ENCODE data around the gene MFF.
"Not testable (repeated sequence)": the region's sequence is repeated elsewhere in the genome, so short reads cannot be mapped to it uniquely, and the experiment has no call there.

The MFF gene

DNA sequence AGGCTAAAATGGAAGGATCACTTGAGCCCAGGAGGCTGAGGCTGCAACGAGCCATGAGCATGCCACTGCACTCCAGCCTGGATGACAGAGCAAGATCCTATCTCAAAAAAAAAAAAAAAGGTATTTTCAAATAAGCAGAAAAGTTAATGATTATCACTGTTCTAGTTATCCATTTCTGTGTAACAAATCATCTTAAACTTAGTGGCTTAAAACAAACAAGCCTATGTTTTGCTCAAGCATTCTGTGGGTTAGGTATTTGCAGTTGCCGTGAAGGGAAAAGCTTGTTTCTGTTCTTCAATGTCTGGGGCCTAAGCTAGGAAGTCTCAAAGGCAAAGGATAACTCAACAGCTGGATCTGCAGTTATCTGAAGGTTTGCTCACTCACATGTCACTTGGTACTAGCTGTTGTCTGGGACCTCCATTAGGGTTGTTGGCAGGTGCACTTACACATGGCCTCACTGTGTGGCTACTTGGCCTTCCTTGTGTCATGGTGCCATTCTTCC lies 14.1 kb downstream of the MFF start:
- DNase-seq = no peak

DNA sequence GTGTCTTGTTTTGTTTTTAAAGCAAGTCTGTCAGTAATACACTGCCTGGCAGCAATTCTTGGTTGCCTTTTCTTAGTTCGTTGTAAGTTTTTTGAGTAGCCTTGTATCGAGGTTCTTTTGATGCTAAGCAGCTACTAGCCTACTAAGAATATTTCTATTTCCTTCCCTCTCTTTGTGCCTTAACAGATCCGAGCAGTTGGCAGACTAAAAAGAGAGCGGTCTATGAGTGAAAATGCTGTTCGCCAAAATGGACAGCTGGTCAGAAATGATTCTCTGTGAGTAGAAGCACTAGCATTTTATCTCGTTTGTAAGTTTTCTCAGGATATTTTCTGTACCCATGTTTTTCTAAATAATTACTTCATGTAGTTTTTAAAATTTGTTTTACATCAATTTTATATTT lies 15.1 kb downstream of the MFF start:
- no peak for DNase-seq

DNA sequence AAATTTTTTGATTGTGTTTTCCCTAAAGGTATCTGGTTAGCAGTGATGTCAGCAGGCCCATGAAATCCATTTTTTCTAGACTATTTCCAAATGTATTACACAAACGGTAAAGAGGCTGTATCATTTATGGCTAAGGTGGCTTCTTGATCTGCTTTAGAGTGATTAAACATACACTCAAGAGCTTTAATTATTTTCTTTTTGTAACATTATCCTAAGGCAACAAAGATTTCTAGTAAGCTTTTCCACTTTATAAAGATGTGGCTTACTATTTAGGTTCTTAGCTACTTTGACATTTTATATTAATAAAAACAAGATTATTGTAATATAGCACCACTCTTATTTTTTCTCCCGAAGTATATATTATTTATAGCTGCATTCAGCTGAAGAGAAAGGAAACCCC lies 16.5 kb downstream of the MFF start:
- no peak for DNase-seq

DNA sequence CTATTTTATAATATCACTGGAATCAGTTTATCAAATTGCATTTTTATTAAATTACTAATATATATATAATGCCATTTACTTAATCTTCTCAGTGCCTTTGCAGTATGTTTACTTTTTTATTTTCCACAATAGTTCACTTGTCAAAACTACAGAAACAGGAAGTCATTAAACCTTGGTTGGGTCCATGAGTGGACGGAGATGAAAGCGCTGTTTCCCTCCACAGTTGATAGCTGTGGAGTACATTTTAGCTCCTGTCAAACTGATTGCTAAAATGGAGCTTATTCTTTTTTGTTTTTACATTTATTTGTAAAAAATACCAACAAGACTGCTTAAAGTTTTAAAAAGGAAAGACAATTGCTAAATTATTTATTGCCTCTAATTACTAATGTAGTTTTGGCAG lies 19.2 kb downstream of the MFF start:
- no peak for DNase-seq

DNA sequence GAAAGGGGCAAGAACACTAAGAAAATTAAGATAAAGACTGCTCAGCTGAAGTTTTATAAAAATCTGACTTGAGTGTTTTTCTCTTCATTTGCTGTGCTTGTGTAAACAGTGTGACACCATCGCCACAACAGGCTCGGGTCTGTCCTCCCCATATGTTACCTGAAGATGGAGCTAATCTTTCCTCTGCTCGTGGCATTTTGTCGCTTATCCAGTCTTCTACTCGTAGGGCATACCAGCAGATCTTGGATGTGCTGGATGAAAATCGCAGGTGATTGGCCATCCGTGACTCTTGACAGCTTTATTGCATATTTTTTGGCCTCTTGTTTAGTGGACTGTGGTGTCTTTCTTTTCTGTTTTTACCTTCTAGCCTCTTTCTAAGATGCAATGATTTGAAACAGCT lies 22.1 kb downstream of the MFF start:
- DNase-seq = no peak

DNA sequence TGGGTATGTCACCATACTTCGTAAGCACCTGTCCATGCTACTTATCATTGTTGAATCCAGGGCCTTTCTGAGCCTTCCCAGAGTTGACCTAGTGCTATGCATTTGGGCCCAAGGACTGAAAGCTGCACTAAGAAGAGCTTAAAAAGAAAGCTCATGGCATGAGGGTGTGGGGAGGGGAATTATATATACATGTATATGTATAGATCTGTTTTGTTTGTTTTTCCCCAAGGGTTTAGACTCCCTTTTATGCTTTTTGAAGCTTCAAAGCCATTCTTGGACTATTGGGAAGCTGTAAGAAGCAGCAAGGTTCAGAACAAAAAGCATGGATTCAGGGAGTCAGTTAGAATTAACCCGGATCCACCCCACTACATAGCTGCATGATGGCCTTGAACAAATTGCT lies 23.3 kb downstream of the MFF start:
- no peak for DNase-seq

GRCh38 chr2:227349989-227350612 lies 25.1 kb downstream of the MFF start:
- no peak for DNase-seq

DNA sequence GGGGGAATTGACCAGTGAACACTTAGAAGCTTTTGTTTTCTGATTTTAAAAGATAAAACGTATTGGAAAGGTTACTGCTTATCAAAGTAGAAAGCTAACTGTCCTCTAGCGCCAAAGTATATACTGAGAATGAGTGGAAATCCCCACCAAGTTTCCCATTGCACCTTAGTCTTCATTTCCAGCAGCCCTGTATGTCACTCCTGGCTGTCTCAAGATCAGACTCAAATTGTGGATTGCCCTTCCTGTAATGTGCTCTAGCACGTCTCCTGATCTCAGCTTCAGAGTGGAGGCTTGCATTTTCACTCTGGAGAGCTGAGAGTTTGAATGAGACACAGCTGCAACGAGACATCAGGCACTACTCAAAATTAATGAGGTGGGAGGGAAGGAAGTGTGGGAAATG lies 26.6 kb downstream of the MFF start:
- no peak for DNase-seq

DNA sequence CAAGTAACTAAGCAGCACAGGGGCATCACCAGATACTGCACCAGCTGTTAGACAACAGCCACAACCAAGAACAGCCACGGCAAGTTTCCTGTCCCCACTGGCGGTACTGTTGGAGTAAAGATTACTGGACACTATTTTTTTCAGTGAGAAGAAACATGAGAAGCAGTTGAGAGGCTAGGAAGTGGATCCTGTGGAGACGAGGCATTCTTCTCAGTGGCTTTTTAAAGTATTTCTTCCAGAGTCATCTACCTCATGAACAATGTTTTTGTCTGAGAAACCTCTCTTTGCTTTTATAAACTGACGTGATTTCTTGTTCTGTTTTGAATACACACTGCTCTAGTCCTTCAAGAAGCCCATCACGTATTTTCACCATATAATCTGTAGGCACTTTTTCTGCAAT lies 35.3 kb downstream of the MFF start:
- no peak for DNase-seq

GRCh38 chr2:227363756-227364155 lies 38.7 kb downstream of the MFF start:
- no peak for DNase-seq

DNA sequence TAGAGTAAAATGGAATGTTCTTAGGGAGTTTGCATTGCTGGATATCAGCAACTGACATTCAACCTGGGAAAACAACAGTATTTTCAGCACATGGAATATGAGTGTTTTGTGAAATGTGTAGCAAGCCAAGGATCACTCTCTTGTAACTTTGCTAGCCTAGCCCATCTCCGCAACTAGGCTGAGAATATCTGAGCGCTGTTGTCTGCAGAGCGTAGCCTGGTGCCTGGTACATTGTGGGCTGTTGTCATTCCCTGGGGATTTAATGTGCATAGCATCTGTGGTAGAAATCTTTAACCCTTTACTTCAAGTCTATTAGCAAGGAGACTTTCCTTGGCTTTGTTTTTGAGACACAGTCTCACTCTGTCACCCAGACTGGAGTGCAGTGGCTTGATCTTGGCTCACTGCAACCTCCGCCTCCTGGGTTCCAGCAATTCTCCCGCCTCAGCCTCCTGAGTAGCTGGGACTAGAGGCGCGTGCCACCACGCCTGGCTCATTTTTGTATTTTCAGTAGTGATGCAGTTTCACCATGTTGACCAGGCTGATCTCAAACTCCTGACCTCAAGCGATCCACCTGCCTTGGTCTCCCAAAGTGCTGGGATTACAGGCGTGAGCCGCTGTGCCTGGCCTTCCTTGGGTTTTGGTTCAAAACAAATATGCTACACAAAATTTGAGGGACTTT lies 39.7 kb downstream of the MFF start:
- not testable (repeated sequence) for DNase-seq

DNA sequence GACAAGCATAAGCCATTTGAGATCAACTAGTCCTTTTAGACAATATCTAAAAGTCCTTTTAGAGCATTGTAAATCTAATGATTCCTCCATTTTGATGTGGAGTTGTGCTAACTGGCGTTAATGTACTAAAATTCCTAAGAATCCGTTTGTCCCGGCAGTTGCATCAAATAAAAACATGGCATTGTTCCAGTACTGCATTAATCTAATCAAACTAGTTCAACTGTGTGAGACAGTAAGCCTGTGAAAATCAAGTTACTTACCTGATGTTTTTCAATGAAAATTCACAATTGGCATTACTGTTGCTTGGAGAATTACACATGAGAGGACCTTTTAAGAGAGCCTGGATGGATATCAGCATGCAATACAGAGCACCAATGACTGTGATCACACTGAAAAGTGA lies 40.8 kb downstream of the MFF start:
- DNase-seq = no peak

DNA sequence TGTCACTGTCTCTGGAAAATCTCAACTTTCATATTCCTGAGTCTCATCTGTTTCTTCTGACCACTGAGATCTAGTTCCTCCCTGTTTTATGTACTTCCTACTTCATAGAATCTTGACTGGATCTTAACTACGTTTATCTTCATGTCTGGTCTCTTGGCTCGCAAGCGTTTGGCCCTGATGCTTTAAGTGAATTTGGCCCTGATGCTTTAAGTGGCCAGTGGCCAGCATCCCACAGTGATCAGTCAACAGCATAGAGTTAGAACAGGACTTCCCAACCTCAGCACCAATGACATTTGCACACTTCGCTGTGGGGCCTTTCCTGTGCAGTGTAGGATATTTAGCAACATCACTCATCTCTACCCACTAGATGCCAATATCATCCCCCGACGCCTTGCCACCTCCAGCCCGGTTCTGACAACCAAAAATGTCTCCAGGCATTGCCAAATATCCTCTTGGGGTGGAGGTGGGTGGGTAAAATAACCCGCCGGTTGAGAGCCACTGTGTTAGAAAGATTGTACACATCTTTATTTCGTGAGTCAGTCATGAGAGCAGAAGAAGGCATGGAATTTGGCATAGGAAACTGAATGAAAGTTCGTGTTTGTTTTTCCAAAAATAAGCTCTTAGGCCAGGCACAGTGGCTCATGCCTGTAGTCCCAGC lies 41.8 kb downstream of the MFF start:
- DNase-seq = no peak

- no peak for DNase-seq
Observed at GRCh38 chr2:227367427-227367795, 42.4 kb downstream of the MFF start.

DNA sequence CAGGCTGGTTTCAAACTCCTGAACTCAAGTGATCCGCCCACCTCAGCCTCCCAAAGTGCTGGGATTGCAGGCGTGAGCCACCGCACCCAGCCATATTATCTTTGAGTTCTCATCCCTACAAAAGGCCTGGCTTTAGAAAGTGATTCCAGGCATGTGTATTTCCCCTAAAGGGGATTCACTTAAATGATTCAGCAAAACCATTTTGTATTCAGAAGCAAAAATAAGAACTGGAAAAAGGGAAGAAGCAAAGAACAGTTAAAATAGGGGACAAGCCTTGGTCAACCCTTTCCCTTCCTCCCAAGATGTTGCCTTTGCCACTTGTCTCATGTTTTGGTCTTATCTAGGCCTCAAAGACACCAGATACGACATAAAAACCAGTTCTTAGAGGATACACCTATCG lies 43.5 kb downstream of the MFF start:
- no peak for DNase-seq

DNA sequence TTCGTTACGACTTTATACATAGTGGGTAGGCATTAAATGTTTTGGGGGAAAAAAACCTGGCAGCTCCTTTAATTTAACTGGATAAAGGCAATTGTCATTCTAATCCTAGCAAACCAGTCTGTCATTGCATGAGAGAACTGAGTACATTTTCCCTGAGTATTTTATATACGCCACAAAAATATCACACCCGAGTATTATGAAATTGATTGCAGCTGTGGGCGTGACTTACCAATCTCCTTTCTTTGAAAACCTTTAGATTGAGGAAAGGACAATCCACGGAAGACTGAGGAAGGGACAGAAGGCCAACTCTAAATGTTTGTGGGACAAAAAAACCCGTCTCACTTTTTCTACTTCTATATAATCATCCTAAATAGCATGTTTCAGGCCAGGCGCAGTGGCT lies 45.0 kb downstream of the MFF start:
- no peak for DNase-seq

GRCh38 chr2:227370791-227371312 lies 45.8 kb downstream of the MFF start:
- no peak for DNase-seq

- DNase-seq = no peak
Observed at GRCh38 chr2:227373389-227373788, 48.3 kb downstream of the MFF start.

DNA sequence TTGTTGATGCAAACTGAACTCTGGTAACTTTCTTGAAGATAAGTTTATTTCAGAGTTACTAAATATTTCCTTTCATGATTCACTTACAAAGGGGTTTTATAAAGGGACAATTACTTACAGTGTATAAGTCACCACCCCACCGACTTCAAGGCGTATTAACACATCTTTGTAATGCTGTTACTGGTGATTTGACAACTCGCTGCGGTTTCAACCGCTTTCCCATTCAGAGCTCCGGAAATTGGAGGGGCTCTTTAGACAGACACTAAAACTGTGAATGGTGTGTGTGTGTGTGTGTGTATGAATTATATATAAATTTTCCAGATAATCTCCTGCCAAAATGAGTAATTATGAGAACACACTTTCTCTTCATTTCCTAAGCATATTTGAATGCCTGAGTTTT lies 49.1 kb downstream of the MFF start:
- DNase-seq = no peak

- no peak for DNase-seq
Observed at GRCh38 chr2:227376656-227377396, 51.8 kb downstream of the MFF start.

- DNase-seq = no peak
Observed at GRCh38 chr2:227377467-227378351, 52.7 kb downstream of the MFF start.

DNA sequence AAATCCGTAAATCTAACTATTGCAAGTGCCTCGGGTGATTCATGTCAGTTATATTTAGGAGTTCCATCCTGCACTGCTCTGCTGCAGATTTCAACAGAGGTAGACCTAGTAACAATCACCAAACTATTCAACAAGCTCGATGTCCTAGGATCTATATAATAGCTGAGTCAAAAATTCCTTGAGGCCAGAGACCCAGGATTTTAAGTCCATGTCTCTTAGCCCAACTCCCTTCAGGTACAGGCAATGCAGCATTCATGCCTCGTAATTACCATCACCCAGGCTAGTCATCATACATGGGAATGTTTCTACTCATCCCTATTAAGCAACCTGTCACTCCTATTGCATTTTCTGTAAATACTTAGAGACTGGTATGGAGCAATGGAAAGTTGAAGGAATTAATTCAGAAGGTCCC lies 53.3 kb downstream of the MFF start:
- DNase-seq = no peak
